SK-N-SH (cell line): ENCODE data around the gene SSRP1.

Source experiments
- EP300 ChIP-seq, 2 experiments: IDR thresholded peaks; 2 replicates each; pipeline versions ENCODE4 v1.4.0 to v1.6.1; 2012; ENCODE audit warnings: borderline replicate concordance in 1 of 2, low read depth in 1 of 2, low read length in 1 of 2
- EZH2phosphoT487 ChIP-seq: fragments of 200-600 bp; sonication (generic); IDR thresholded peaks from 2 replicates; pipeline ENCODE4 v1.6.1; 2017; ENCODE audit warnings: low read depth, mixed run types, mild to moderate bottlenecking, antibody characterized with exemption, moderate library complexity, borderline replicate concordance
- GATA2 ChIP-seq: sonication (generic); formaldehyde crosslinking; IDR thresholded peaks from 2 replicates; pipeline ENCODE4 v1.5.0; 2020; ENCODE audit warnings: mild to moderate bottlenecking, missing genetic modification reagents
- POLR2AphosphoS5 ChIP-seq: IDR thresholded peaks from 2 replicates; pipeline ENCODE4 v1.6.1; 2012; ENCODE audit warnings: low read depth, low read length
- REST ChIP-seq: IDR thresholded peaks from 2 replicates; pipeline ENCODE4 v1.6.1; 2012; ENCODE audit warnings: mild to moderate bottlenecking, low read depth, low read length, moderate library complexity
- RFX5 ChIP-seq: IDR thresholded peaks from 2 replicates; pipeline ENCODE4 v1.6.1; 2012; ENCODE audit warnings: mild to moderate bottlenecking, improper control_type of control experiment, low read length
- TF ChIP-seq, protein P1 (sequence below): fragments of 200-600 bp; sonication (generic); IDR thresholded peaks from 2 replicates; pipeline ENCODE4 v1.6.1; 2017; ENCODE audit warnings: antibody characterized with exemption, mild to moderate bottlenecking, moderate library complexity
- TF ChIP-seq, protein P2 (sequence below): IDR thresholded peaks from 2 replicates; pipeline ENCODE4; 2012
- TF ChIP-seq, protein P3 (sequence below): IDR thresholded peaks from 2 replicates; pipeline ENCODE4 v1.4.0; 2012; ENCODE audit warnings: low read depth, borderline replicate concordance
- TF ChIP-seq, protein P4 (sequence below): IDR thresholded peaks from 2 replicates; pipeline ENCODE4 v1.4.0; 2012; ENCODE audit warnings: low read depth

GRCh38 chr11:57311109-57311936 lies 24.4 kb downstream of the SSRP1 start:
- TF ChIP-seq GATA2 = no peak
- TF ChIP-seq, protein P1, sequence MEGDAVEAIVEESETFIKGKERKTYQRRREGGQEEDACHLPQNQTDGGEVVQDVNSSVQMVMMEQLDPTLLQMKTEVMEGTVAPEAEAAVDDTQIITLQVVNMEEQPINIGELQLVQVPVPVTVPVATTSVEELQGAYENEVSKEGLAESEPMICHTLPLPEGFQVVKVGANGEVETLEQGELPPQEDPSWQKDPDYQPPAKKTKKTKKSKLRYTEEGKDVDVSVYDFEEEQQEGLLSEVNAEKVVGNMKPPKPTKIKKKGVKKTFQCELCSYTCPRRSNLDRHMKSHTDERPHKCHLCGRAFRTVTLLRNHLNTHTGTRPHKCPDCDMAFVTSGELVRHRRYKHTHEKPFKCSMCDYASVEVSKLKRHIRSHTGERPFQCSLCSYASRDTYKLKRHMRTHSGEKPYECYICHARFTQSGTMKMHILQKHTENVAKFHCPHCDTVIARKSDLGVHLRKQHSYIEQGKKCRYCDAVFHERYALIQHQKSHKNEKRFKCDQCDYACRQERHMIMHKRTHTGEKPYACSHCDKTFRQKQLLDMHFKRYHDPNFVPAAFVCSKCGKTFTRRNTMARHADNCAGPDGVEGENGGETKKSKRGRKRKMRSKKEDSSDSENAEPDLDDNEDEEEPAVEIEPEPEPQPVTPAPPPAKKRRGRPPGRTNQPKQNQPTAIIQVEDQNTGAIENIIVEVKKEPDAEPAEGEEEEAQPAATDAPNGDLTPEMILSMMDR = no peak
- TF ChIP-seq RFX5 = no peak
- TF ChIP-seq POLR2AphosphoS5 = peak; percentile 78
- TF ChIP-seq, protein P2, sequence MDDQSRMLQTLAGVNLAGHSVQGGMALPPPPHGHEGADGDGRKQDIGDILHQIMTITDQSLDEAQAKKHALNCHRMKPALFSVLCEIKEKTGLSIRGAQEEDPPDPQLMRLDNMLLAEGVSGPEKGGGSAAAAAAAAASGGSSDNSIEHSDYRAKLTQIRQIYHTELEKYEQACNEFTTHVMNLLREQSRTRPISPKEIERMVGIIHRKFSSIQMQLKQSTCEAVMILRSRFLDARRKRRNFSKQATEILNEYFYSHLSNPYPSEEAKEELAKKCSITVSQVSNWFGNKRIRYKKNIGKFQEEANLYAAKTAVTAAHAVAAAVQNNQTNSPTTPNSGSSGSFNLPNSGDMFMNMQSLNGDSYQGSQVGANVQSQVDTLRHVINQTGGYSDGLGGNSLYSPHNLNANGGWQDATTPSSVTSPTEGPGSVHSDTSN = no peak; the same call in 1 of the 2 replicates
- TF ChIP-seq, protein P3, sequence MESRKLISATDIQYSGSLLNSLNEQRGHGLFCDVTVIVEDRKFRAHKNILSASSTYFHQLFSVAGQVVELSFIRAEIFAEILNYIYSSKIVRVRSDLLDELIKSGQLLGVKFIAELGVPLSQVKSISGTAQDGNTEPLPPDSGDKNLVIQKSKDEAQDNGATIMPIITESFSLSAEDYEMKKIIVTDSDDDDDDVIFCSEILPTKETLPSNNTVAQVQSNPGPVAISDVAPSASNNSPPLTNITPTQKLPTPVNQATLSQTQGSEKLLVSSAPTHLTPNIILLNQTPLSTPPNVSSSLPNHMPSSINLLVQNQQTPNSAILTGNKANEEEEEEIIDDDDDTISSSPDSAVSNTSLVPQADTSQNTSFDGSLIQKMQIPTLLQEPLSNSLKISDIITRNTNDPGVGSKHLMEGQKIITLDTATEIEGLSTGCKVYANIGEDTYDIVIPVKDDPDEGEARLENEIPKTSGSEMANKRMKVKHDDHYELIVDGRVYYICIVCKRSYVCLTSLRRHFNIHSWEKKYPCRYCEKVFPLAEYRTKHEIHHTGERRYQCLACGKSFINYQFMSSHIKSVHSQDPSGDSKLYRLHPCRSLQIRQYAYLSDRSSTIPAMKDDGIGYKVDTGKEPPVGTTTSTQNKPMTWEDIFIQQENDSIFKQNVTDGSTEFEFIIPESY = no peak
- TF ChIP-seq EP300 (IDR thresholded peaks at IDR 0.05; ENCODE audit: borderline replicate concordance in 1 of 2, low read depth in 1 of 2, low read length in 1 of 2) = peak in 1 of 2 experiments; percentile 35; a peak in 1 of 4 replicates
- TF ChIP-seq, protein P4, sequence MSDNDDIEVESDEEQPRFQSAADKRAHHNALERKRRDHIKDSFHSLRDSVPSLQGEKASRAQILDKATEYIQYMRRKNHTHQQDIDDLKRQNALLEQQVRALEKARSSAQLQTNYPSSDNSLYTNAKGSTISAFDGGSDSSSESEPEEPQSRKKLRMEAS = peak; percentile 70
- no peak for TF ChIP-seq EZH2phosphoT487
- TF ChIP-seq REST = no peak
